Stimulated activated CD4-positive, alpha-beta T cell treated with anti-CD3 and anti-CD28 coated beads, Interleukin-2, amount 100 ng/mL, for 24 hours (primary cell): ENCODE results near the gene JCAD.

Experiments
- DNase-seq, 2 donors: peaks; one replicate each; pipeline ENCODE4 v3.0.0-alpha.2; 2020

Gene JCAD

DNA sequence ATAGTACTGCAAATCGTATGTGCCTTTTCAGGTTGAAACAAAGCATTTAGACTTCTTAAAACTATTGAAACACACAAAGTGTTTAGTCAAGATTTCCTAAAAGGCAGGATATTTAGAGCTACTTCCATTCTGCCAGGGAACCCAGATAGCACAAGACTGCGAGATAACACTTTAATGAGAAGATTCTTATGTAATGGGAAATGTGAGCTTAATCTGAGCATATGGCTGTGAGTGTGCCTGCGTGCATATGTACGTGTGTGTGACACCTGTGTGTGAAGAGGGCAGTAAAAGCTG is 14.3 kb upstream of the JCAD start:
- DNase-seq, result no peak

DNA sequence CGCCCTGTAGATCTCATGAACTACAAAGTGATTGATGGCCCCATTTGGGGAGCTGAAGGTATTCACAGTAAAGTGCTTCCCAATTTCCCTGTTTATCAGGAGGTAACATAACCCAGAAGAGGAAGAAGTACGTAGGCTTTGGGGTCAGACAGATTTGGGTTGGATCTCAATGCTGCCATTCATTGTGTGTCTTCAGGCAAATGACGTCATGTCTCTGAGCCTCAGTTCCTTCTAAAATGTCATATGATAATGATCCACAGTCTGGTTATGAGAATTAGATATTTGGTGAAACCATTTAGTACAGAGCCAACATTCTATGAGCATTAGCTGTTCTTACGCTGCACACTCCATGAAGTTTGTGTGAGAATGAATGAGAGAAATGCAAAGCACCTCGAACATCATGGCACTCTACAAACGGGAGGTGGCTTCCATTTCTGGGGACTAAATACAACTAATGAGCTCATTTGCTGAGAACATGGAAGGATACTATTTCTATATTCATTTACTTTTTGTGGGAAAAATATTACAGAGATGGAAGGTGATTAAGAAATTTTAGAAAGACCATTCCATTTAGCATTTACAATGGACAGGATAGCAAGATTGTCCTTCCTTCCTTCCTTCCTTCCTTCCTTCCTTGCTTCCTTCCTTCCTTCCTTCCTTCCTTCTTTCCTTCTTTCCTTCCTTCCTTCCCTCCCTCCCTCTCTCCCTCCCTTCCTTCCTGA is 13.8 kb upstream of the JCAD start:
- DNase-seq, result no peak

DNA sequence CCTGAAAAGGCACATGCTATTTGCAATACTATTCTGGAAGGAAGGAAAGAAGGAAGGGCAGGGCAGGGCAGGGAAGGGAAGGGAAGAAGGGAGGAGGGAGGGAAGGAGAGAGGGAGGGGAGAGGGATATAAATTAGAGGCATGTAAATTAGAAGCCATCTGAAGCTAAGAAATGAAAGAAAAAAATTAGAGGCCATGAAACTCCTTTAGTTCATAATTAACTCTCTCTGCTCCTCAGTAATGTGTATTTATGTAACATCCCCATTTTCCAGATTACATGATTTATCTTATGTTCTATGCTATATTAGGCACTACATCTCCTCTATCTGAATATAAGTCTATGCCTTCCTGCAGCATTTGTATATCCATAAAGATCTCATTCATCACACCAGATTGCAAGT is 12.7 kb upstream of the JCAD start:
- no peak for DNase-seq

DNA sequence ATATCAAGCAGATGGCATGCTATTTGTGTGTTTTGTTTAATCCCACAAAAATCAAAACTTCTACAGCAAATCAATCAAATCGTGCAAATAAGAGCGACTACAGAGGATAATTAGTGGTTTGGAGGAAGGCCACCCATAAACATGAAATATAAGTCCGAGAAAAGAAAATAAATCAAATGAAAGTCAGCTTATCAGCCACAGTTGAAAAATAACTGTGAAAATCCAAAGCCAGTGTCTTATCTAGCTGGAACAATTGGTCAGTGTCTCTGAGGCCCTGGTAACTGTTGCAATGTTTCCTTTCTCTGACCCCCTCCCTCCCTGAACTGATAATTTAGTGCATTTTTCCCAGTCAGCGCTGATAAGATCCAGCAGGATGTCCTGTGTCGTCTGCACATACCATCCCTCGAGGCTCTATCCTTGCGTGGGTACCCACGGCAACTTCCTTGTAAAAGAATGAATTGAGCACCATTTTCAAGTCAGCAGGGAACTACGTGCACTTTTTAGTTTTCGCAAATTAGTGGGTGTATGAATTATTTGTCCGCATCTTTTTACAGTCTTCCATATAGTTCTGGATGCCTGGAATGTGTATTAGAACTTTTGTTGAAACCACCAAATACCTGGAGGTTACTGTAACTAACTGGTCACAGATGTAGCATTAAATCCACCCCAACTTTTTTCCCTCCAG is 10.8 kb upstream of the JCAD start:
- DNase-seq, result no peak

DNA sequence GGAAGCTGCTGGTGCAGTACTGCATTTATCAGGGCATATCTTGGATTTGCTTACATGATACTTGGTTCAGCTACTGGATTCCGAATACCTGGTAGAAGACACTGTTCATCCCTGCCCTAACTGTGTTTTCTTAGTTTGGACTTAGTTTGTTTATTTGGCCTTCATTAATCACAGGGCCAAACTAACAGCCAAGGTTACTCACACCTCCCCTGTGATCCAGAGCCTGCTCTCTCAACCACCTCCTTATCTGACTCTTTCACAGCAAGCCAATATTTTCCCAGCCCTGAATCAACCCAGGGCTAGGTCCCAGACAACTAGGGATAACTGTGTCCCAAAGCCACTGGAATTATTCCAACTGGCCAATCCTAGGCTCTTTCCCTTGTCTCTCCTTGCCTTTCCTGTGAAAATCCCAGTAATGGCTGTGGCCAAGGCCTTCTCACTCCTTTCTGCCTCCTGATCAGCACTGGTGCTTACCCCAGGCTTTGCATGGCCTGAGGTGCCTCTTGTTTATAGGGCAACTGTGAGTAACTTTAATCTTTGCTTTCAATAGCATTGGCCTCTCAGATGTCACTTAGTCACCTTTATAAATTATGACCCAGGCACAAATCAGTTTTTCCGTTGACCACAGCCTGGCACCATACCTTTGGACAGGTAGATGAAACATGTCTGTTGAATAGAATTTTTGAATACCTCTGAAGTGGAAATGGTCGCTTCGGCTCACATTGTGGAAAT is 9.3 kb upstream of the JCAD start:
- DNase-seq, result no peak

DNA sequence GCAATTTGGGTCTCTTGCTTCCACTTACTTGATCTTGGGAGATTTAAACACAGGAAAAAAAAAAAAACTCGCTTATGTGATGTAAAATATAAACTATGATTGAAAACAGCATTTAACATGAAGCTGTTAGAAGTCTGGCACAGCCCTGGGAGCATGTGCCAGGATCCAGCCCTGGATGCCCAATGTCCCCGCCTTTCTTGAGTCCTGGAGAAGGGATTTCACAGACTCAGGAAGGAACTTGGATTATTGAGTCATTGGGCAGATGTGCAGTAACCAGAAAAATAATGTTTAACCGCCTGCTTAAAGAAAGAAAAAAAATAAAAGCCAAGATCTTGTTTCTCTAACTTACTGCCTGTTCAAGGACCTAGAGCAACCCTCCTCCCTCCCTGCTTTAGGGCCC is 3.7 kb upstream of the JCAD start:
- no peak for DNase-seq

DNA sequence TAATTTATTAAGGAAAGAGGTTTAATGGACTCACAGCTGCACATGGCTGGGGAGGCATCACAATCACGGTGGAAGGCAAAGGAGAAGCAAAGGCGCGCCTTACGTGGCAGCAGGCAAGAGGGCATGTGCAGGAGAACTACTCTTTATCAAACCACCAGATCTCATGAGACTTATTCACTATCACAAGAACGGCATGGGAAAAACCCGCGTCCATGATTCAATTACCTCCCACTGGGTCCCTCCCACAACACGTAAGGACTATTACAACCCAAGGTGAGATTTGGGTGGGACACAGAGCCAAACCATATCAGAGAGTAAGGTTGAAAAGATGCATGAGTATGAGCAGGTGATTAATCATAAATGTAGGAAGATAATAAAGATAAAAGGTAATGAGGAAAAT is 3.2 kb upstream of the JCAD start:
- no peak for DNase-seq

DNA sequence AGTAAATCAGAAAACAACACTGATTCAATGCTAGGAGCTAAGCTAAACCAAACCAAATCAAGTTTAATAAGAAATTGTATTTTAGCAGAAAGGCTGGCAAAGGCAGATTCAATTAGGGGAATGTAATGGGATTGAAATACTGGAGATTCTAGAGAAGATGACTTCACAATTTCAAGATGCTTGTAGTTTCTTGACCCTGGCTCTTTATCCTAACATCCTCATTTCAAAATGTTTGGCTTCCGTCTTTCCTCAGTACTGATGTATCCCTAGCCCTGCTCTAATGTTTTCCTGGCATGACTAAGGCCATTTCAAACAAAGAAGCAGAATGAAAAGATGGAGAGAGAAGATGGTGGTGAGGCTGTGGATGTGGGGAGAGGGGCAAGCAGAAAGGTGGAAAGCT is 2.7 kb upstream of the JCAD start:
- DNase-seq, result no peak

DNA sequence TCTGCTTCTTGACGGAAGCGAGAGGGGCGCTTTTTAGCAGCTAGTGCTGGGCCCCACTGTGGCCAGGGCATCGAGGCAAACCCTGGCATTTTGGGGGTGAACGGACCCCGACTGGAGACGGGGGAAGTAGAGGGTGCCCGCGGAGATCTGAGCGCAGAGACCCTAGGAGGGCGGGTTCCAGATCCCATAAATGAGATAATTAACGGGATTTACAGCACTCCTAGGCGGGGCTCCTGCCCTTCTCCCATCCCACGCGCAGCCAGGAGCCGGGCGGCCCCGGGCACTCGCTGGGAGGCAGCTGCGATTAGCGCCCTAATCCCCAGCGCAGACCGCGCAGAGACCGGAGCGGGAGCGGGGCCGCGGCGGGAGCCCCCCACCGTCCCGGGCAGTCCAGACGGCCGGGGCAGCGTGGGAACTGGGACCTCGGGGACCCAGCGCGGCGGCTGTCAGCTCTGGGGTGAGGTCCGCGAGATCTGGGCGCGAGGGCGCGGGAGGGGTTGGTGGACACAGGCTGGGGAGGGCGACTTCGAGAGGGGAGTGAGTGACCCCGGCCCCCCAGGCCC is 735 bp downstream of the JCAD start:
- DNase-seq, result no peak

DNA sequence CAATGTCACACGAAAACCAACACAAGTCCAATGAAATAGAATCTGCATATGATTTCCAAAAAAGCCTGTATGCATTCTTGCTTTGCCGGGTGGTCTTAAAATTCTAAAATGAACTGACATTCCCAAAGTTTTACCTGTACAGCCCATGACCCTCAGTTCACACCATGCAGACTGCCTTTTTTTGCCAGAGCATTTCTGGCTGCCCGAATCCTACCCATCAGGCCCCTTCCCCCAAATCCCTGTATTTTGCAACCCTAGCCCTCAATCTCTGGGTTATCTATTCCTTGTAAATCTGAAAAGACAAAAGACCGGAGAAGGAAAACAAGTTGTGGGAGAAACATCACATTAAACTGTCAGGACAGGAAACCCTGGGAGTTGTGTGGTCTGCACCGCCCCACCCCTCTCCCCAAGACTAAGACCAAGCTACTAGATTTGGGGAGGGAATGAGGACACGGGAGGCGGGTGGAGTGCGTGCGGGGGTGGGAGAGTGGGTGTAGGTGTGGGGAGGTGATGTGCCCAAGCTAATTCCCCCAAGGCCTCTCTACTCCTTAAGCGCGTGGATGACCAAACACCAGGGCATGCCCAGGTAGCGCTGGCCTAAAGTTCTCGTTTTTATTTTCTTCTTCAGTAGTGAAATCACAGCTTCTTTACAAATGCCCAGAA is 1.4 kb downstream of the JCAD start:
- DNase-seq, result no peak

DNA sequence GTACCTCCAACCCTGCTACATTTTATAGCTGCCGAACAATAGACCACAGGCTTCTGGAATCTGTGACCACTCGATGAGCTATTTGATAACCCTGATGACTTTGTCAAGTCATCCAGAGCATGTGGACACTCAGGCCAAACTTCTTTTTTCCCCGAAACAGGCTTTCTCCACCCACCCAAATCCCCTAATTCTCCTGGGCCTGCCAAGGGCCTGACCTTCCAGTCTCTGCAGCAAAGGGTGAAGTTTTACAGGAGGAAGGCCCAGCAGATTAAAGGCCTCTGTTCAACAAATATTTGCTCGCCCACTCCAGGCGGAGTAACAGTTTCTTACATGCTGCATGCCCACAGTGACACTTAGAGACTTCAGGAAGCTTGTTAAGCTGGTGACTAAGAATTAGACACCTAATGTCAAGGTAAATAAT is 2.0 kb downstream of the JCAD start:
- DNase-seq, result no peak

DNA sequence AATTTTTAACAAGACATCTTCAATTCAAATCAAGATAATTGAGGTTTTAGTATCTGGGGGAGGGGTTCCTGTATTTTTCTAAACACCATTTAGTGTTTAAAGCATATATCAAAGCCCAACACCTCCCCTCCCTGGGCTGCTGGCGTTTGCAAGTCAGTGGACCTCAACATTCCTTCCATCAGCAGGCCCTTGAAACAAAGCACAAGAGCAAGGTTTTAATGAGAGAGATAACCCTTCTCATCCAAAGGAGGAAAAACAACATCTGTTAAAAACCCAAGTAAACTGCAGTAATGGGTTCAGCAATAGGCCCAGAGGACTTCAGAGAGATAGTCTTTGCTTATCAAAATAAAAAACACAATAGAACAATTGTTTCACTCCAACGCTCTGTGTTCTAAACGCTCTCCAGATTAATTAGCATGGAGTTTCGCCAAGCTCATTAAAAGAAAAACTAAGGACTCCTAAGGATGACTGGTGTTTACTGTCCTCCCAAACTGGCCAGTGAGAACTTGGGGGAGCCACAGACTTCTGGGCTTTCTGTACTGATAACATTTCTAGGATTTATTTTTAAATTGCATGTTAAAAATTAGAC is 2.5 kb downstream of the JCAD start:
- DNase-seq, result no peak

DNA sequence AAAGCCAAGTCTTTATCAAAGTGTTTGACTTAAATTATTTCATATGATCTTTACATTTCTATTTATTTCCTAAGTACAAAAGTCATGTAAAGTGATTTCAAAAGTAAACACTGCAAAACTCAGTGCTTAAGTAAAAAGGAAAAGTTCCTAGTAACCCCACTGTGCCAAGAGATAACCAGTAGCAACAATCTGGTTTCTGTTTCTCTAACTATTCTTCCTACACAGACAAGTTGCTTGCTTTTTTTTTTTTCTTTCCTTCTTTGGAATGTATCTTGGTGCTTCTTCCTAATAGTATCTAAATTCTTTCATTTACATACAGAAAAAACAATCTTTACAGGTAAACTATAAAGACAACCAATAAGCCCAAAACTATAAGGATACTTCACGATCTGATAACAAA is 3.1 kb downstream of the JCAD start:
- DNase-seq, result no peak

DNA sequence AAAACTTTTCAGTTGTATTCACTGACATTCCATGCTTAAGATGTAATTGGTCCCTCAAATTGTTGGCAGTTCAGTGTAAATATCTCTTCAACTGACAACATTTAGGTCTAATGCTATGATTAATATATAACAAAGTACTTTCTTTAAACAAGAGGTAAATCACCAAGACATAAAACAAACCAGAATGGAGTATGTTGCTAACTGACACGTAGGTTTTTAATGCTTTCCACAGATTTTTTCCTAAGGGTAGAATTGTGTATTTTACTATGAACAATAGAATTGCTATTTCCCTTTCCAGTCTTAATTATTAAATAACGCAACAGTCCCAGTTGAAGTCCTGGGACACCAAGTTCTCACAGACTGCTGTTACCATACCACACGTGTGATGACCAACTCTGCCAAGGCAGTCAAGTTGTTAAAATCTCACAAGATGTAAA is 4.1 kb downstream of the JCAD start:
- no peak for DNase-seq

DNA sequence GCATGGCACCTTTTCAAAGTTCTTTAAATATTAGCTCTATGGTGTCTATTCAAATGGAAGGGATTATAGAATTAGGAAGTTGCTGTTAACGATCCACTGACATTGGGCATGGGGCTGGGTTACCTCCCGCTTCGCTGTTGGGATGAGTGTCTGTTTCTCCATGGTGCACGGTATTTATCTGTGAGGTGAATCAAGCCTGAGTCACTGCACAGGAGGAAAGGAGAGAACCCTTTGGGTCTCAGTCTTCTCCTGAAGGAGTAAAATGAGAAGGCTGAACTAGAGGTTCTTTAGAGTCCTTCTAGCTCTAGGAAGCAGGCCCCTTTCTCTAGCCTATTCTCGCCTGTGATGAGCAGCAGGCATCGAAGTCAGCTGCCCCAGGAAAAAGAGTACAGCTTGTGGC is 7.3 kb downstream of the JCAD start:
- no peak for DNase-seq

DNA sequence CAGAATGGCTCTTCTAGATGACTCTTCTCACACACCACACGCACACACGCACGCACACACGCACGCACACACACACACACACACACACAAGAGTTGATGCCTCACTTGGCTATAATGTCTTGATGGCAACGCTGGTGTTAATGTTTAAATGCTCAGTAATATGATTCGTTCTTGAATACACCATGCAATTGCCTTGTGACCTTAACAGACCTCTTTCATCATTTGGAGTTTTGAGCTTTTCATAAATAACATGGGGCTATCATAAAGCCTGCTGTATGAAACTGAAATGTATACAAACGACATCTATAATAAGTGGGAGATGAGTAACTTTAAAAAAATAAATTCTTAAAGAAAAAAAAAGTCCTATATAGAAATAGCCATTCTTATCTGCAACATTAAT is 8.2 kb downstream of the JCAD start:
- no peak for DNase-seq

DNA sequence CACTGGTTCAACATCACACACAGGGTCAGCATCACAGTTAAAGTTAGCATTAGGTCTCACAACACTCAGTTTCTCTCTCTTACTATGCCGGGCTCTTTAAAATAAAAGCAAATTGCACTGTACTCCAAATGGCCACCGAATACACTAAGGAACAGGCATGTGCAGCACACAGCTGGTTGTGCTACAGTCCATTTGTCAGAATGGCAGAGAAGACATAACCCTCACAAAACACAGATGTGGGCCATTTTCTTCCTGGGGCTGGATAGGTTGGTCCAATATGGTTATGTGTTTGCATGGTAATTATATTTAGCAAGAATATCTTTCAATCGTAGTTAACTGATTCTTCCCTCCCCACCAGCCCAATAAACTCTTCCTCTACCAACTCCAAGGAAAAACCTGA is 9.0 kb downstream of the JCAD start:
- DNase-seq, result no peak

DNA sequence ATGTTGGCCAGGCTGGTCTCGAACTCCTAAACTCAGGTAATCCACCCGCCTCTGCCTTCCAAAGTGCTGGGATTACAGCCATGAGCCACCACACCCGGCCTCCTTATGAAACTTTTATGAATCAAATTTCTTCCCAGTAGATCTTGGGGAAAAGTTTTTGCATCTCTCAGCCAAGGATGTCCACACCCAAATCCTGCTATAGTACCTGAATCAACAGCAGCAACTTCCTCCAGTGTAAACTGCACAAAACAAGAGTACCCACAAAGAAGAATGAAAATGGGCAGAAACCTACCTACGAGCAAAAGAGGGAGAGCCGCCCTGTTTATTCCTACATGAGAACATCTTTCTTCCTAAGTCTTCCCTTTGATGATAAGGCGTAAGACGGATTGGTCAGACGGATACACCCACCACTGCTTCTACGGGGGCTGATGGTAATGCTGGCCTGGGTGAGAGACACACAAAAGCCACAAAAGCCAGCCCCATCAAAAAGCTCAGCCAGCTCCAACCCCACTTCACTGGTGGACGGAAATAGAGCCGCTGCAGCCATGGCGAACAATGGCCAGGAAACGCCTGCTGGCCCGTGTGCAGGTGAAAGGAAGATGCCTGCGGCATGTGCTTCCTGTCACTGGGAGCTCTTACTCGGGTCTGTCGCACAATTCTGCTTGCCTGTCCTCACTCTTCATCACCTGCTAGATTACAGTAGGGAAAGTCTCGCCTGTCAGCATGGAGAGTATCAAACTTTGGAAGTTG is 10.4 kb downstream of the JCAD start:
- no peak for DNase-seq

DNA sequence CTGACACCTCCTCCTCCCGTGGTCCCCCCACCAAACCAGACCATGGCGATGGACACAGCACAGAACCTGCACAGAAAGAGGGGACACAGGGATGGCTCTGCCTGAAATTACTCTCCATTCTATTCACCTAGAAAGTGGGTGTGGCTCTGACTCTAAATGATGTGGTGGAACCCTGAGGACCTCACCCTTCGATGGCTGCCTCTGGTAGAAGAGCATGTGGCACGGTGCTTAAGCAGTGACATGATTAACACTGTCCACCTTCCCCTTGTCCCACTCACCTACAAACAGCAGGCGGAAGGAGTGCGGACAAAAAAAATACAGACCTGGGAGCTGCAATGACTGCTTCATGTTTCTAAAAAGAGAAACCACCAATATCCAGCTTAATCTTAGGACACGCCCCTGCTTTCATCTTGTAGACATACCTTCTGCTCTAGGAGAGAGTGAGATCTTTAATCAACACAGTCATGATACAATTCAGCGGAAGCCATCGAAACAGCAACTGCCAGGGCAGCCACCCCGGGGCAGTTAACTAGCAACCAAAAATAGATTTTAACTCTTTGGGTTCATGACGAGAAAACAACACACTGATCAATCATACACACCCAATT is 11.4 kb downstream of the JCAD start:
- DNase-seq, result no peak

DNA sequence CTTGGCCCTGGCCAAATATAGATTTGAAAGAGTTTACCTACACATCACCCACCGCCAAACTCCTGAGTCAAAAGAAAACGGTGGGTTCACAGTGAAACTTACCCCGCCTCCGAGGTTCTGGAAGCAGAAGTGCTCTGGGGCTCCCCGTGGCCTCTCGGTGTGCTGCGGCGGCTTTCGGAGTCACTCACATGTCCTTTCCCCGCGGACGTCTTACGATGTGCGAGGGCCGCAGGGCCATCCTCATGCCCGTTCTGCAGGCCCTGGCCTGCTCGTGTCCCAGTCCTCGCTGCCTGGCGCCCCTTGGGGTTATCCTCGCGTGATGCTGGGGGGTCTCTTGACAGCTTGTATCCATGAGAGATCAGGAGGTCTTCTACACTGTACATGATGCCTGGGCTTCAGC is 12.0 kb downstream of the JCAD start:
- DNase-seq, result no peak

DNA sequence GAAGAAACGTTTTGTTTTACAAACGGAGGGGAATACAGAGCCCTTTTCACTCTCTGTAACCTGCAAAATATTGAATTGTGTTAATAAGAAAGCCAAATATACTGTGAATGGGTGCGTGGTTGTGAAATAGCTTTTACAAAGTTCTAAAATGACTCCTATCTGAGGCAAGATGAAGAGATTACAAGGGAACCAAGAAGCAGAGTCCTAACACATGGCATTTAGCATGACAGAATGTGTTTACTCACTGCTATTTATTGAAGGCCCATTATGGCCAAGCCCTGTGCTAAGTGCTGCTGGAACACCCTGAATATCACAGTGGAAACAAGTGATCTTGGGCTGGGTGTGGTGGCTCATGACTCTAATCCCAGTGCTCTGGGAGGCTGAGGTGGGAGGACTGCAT is 12.9 kb downstream of the JCAD start:
- DNase-seq, result no peak

DNA sequence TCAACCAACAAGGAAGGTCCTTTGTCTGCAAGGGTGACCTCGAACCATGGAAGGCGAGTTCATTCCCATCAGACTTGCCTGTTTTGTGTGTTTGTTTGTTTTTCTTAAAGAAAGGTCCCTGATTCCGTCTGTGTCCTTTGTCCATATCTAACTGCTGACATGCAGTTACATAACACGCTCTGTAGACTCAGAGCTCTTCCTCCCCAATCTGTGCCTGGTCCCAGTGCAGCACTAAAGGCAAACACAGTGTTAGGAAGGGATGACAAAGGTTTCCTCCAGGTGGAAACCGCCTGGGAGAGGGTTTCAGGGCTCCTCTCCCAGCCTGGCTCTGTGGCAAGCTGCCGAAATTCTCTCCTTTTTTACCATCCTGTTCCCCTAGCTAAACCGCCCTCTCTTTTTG is 13.4 kb downstream of the JCAD start:
- no peak for DNase-seq
